ENCODE measurements around the gene PRXL2B. TPM values are rescaled to one million over a fixed set of nuclear protein-coding genes. Genes with fewer than 3 reads are reported as not detected.
A peak's percentile ranks its signal among the peaks of the same experiment; 100 is the strongest.
"Not testable (repeated sequence)": the region's sequence is repeated elsewhere in the genome, so short reads cannot be mapped to it uniquely, and the experiment has no call there.

PRXL2B gene
- total and polyA plus RNA-seq, 3 experiments from 2014 or later = 23.2 to 45.5 (median 41.3) TPM

GRCh38 chr1:2617971-2618470 lies 31.4 kb downstream of the PRXL2B start:
- Histone ChIP-seq H3K27ac (ENCODE audit: low read depth, low read length) (no peak overlapping the region), H3K9me3 (ENCODE audit: low read length) (peaks cover 4% of the 10 kb centered on the region), H3K4me1 (ENCODE audit: insufficient read depth, low read length) (no peaks in the 10 kb centered on the region), H3K27me3 (ENCODE audit: insufficient read depth, low read length, poor library complexity, severe bottlenecking) (no peaks in the 10 kb centered on the region), H3K36me3 (ENCODE audit: insufficient read depth, low read length) (no peaks in the 10 kb centered on the region), H3K4me3 (ENCODE audit: low read length) (no peak overlapping the region)
- Mint-ChIP-seq H3K27me3 (peaks cover 15 to 41% of the 10 kb centered on the region in 2 donors), H3K9me3 (peaks cover 19 to 44% (median 39%) of the 10 kb centered on the region in 5 donors), H3K4me1 (peaks cover 0 to 6% (median 2%) of the 10 kb centered on the region in 3 donors), H3K36me3 (peaks cover 0 to 47% (median 3%) of the 10 kb centered on the region in 3 donors), H3K4me3 (no peak overlapping the region), H3K27ac (peak overlapping the region in 1 of 8 donors; percentile 86)
- ChIA-PET POLR2A (no interaction called here), CTCF (no interaction called here)
- DNase-seq = no peak

- H3K36me3 Mint-ChIP-seq = peaks cover 0 to 13% (median 2%) of the 10 kb centered on the region in 3 donors
- no peak overlapping the region for H3K4me3 ChIP-seq (ENCODE audit: low read length)
- H3K27me3 ChIP-seq (ENCODE audit: insufficient read depth, low read length, poor library complexity, severe bottlenecking) = peaks cover 8% of the 10 kb centered on the region
- H3K27ac Mint-ChIP-seq = peak overlapping the region in 1 of 8 donors; percentile 43
- peaks cover 0 to 17% (median 2%) of the 10 kb centered on the region in 3 donors for H3K4me1 Mint-ChIP-seq
- H3K4me1 ChIP-seq (ENCODE audit: insufficient read depth, low read length) = no peaks in the 10 kb centered on the region
- H3K36me3 ChIP-seq (ENCODE audit: insufficient read depth, low read length) = no peaks in the 10 kb centered on the region
- CTCF ChIA-PET = no interaction called here
- no peak overlapping the region for H3K27ac ChIP-seq (ENCODE audit: low read depth, low read length)
- POLR2A ChIA-PET = no interaction called here
- peaks cover 0 to 7% (median 5%) of the 10 kb centered on the region in 5 donors for H3K9me3 Mint-ChIP-seq
- H3K4me3 Mint-ChIP-seq = no peak overlapping the region
- H3K27me3 Mint-ChIP-seq = peaks cover 25 to 48% of the 10 kb centered on the region in 2 donors
- DNase-seq = no peak
- H3K9me3 ChIP-seq (ENCODE audit: low read length) = no peaks in the 10 kb centered on the region
Observed at GRCh38 chr1:2623571-2624337, 37.2 kb downstream of the PRXL2B start.

- Mint-ChIP-seq H3K4me1 (peaks cover 0 to 20% (median 2%) of the 10 kb centered on the region in 3 donors), H3K9me3 (peaks cover 0 to 5% (median 3%) of the 10 kb centered on the region in 5 donors), H3K27ac (no peak overlapping the region), H3K4me3 (no peak overlapping the region), H3K36me3 (peaks cover 0 to 10% (median 2%) of the 10 kb centered on the region in 3 donors), H3K27me3 (peaks cover 25 to 45% of the 10 kb centered on the region in 2 donors)
- ChIA-PET CTCF (no interaction called here), POLR2A (no interaction called here)
- DNase-seq = no peak
- Histone ChIP-seq H3K27me3 (ENCODE audit: insufficient read depth, low read length, poor library complexity, severe bottlenecking) (peaks cover 8% of the 10 kb centered on the region), H3K4me3 (ENCODE audit: low read length) (no peak overlapping the region), H3K27ac (ENCODE audit: low read depth, low read length) (no peak overlapping the region), H3K9me3 (ENCODE audit: low read length) (no peaks in the 10 kb centered on the region), H3K36me3 (ENCODE audit: insufficient read depth, low read length) (no peaks in the 10 kb centered on the region), H3K4me1 (ENCODE audit: insufficient read depth, low read length) (no peaks in the 10 kb centered on the region)
Observed at GRCh38 chr1:2624735-2625300, 38.2 kb downstream of the PRXL2B start.

- Histone ChIP-seq H3K9me3 (ENCODE audit: low read length) (no peaks in the 10 kb centered on the region), H3K27me3 (ENCODE audit: insufficient read depth, low read length, poor library complexity, severe bottlenecking) (peaks cover 8% of the 10 kb centered on the region), H3K36me3 (ENCODE audit: insufficient read depth, low read length) (no peaks in the 10 kb centered on the region), H3K4me1 (ENCODE audit: insufficient read depth, low read length) (no peaks in the 10 kb centered on the region), H3K27ac (ENCODE audit: low read depth, low read length) (no peak overlapping the region), H3K4me3 (ENCODE audit: low read length) (no peak overlapping the region)
- ChIA-PET POLR2A (no interaction called here), CTCF (no interaction called here)
- peaks cover 0 to 3% (median 0%) of the 10 kb centered on the region in 5 donors for H3K9me3 Mint-ChIP-seq
- H3K4me3 Mint-ChIP-seq = no peak overlapping the region
- peaks cover 0 to 5% (median 2%) of the 10 kb centered on the region in 3 donors for H3K36me3 Mint-ChIP-seq
- no peak for DNase-seq
- peaks cover 2 to 23% (median 3%) of the 10 kb centered on the region in 3 donors for H3K4me1 Mint-ChIP-seq
- peaks cover 30 to 46% of the 10 kb centered on the region in 2 donors for H3K27me3 Mint-ChIP-seq
- H3K27ac Mint-ChIP-seq = peak overlapping the region in 1 of 8 donors; percentile 24
Observed at GRCh38 chr1:2625311-2625710, 38.7 kb downstream of the PRXL2B start.

- H3K4me1 ChIP-seq (ENCODE audit: insufficient read depth, low read length); POLR2A ChIA-PET; CTCF ChIA-PET; H3K4me3 ChIP-seq (ENCODE audit: low read length); H3K27ac ChIP-seq (ENCODE audit: low read depth, low read length); H3K4me3 Mint-ChIP-seq; H3K9me3 Mint-ChIP-seq; H3K9me3 ChIP-seq (ENCODE audit: low read length); DNase-seq; H3K27me3 ChIP-seq (ENCODE audit: insufficient read depth, low read length, poor library complexity, severe bottlenecking); H3K36me3 ChIP-seq (ENCODE audit: insufficient read depth, low read length); H3K36me3 Mint-ChIP-seq: not testable (repeated sequence)
- Mint-ChIP-seq H3K4me1 (peaks cover 2 to 25% (median 7%) of the 10 kb centered on the region in 3 donors), H3K27ac (peak overlapping the region in 1 of 8 donors; percentile 4), H3K27me3 (peaks cover 32 to 51% of the 10 kb centered on the region in 2 donors)
Observed at GRCh38 chr1:2625748-2626147, 39.2 kb downstream of the PRXL2B start.

GRCh38 chr1:2627746-2628145 lies 41.2 kb downstream of the PRXL2B start:
- no peaks in the 10 kb centered on the region for H3K36me3 ChIP-seq (ENCODE audit: insufficient read depth, low read length)
- H3K4me1 ChIP-seq (ENCODE audit: insufficient read depth, low read length) = no peaks in the 10 kb centered on the region
- no peak overlapping the region for H3K27ac Mint-ChIP-seq
- no peak for DNase-seq
- POLR2A ChIA-PET = no interaction called here
- H3K27me3 ChIP-seq (ENCODE audit: insufficient read depth, low read length, poor library complexity, severe bottlenecking) = peaks cover 8% of the 10 kb centered on the region
- H3K4me1 Mint-ChIP-seq = peaks cover 2 to 22% (median 8%) of the 10 kb centered on the region in 3 donors
- no peaks in the 10 kb centered on the region for H3K9me3 ChIP-seq (ENCODE audit: low read length)
- CTCF ChIA-PET = no interaction called here
- H3K36me3 Mint-ChIP-seq = peaks cover 0 to 2% (median 0%) of the 10 kb centered on the region in 3 donors
- H3K9me3 Mint-ChIP-seq = no peaks in the 10 kb centered on the region
- H3K27me3 Mint-ChIP-seq = peaks cover 37 to 54% of the 10 kb centered on the region in 2 donors
- peak overlapping the region in 1 of 7 donors; percentile 44 for H3K4me3 Mint-ChIP-seq
- H3K27ac ChIP-seq (ENCODE audit: low read depth, low read length) = no peak overlapping the region
- no peak overlapping the region for H3K4me3 ChIP-seq (ENCODE audit: low read length)

GRCh38 chr1:2628191-2628932 lies 41.8 kb downstream of the PRXL2B start:
- Mint-ChIP-seq H3K9me3 (no peaks in the 10 kb centered on the region), H3K4me1 (peaks cover 2 to 16% (median 8%) of the 10 kb centered on the region in 3 donors), H3K4me3 (peak overlapping the region in 1 of 7 donors; percentile 8), H3K36me3 (peaks cover 0 to 2% (median 0%) of the 10 kb centered on the region in 3 donors), H3K27me3 (peaks cover 37 to 54% of the 10 kb centered on the region in 2 donors), H3K27ac (no peak overlapping the region)
- CTCF ChIA-PET = no interaction called here
- Histone ChIP-seq H3K36me3 (ENCODE audit: insufficient read depth, low read length) (no peaks in the 10 kb centered on the region), H3K9me3 (ENCODE audit: low read length) (no peaks in the 10 kb centered on the region), H3K27me3 (ENCODE audit: insufficient read depth, low read length, poor library complexity, severe bottlenecking) (peaks cover 8% of the 10 kb centered on the region), H3K4me3 (ENCODE audit: low read length) (no peak overlapping the region), H3K27ac (ENCODE audit: low read depth, low read length) (no peak overlapping the region), H3K4me1 (ENCODE audit: insufficient read depth, low read length) (no peaks in the 10 kb centered on the region)
- POLR2A ChIA-PET = no interaction called here
- DNase-seq = no peak
